ENCODE data around the gene CCL2. TPM values are rescaled to one million over a fixed set of nuclear protein-coding genes. Genes with fewer than 3 reads are reported as not detected.

The CCL2 gene
- total RNA-seq, 2 experiments from 2014 or later = not detected

DNA sequence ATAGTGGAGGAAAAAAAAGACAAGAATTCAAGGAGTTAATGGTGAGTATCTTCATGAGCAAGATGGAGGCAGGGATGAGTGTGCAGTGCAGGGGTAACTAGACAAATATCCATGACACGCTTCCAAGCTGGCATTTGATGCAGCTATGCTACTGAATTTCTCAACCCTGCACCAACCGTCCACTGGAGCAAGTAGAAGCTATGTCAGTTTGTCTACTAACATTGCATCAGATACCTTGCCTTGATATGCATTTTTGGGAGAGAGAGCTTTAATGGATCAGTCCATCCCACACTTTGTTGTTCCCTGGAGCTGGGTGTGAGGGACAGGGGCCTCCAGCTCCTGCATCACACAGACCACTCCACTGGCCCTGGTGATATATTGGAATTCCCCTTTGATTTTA is 46.9 kb downstream of the CCL2 start:
- Histone ChIP-seq H3K27ac (ENCODE audit: low read depth, low read length, poor library complexity, severe bottlenecking) (no peak overlapping the region), H4K20me1 (ENCODE audit: insufficient read depth, low read length) (no peaks in the 10 kb centered on the region), H3K36me3 (ENCODE audit: insufficient read depth, low read length) (no peaks in the 10 kb centered on the region), H3K79me2 (ENCODE audit: insufficient read depth, low read depth, low read length) (no peaks in the 10 kb centered on the region), H3K9me3 (ENCODE audit: low read length) (no peaks in the 10 kb centered on the region), H2AFZ (ENCODE audit: low read length) (no peak overlapping the region), H3K4me2 (ENCODE audit: low read length) (no peak overlapping the region), H3K4me3 (ENCODE audit: low read depth, low read length, poor library complexity, severe bottlenecking) (no peak overlapping the region), H3K4me1 (ENCODE audit: insufficient read depth, low read length, poor library complexity, severe bottlenecking) (no peaks in the 10 kb centered on the region), H3K9me2 (ENCODE audit: insufficient read depth, low read length) (no peaks in the 10 kb centered on the region)
- CTCF ChIA-PET (ENCODE audit: unreplicated experiment) = no interaction called here
- POLR2A ChIA-PET = no interaction called here
- TF ChIP-seq, protein P1, sequence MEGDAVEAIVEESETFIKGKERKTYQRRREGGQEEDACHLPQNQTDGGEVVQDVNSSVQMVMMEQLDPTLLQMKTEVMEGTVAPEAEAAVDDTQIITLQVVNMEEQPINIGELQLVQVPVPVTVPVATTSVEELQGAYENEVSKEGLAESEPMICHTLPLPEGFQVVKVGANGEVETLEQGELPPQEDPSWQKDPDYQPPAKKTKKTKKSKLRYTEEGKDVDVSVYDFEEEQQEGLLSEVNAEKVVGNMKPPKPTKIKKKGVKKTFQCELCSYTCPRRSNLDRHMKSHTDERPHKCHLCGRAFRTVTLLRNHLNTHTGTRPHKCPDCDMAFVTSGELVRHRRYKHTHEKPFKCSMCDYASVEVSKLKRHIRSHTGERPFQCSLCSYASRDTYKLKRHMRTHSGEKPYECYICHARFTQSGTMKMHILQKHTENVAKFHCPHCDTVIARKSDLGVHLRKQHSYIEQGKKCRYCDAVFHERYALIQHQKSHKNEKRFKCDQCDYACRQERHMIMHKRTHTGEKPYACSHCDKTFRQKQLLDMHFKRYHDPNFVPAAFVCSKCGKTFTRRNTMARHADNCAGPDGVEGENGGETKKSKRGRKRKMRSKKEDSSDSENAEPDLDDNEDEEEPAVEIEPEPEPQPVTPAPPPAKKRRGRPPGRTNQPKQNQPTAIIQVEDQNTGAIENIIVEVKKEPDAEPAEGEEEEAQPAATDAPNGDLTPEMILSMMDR (conservative IDR thresholded peaks at IDR 0.05; ENCODE audit: low read length) = no peak
- TF ChIP-seq EZH2phosphoT487 (IDR thresholded peaks at IDR 0.05; ENCODE audit: borderline replicate concordance, low read depth, low read length) = no peak
- DNase-seq (ENCODE audit: low spot score) = no peak
- no TSS peak for BruUV-seq (replicated peaks)
- intact Hi-C loops (cut with micrococcal nuclease; ENCODE audit: unreplicated experiment) = no loop called here

DNA sequence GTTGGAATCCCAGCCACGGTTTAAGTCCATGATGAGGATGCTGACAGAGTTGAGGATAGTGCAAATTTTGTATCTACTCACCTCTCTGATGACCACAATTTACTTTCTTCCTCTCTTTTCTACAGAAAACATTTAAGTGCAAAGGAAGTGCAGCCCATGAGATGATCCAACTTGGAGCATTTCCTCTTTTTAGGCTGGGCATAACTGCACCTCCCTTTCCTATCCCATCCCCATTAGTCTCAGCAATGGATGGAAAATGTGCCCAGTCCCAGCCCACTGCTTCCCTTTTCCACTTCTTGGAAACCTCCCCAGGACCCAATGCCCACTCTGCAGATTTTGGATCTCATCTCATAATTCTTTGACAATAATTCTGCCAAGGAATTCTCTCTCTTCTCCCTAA is 47.6 kb downstream of the CCL2 start:
- no TSS peak for BruUV-seq (replicated peaks)
- intact Hi-C loops (cut with micrococcal nuclease; ENCODE audit: unreplicated experiment) = no loop called here
- Histone ChIP-seq H4K20me1 (ENCODE audit: insufficient read depth, low read length) (no peaks in the 10 kb centered on the region), H3K36me3 (ENCODE audit: insufficient read depth, low read length) (no peaks in the 10 kb centered on the region), H3K4me1 (ENCODE audit: insufficient read depth, low read length, poor library complexity, severe bottlenecking) (no peaks in the 10 kb centered on the region), H3K4me3 (ENCODE audit: low read depth, low read length, poor library complexity, severe bottlenecking) (no peak overlapping the region), H3K9me3 (ENCODE audit: low read length) (no peaks in the 10 kb centered on the region), H3K9me2 (ENCODE audit: insufficient read depth, low read length) (no peaks in the 10 kb centered on the region), H3K4me2 (ENCODE audit: low read length) (no peak overlapping the region), H3K79me2 (ENCODE audit: insufficient read depth, low read depth, low read length) (no peaks in the 10 kb centered on the region), H3K27ac (ENCODE audit: low read depth, low read length, poor library complexity, severe bottlenecking) (no peak overlapping the region), H2AFZ (ENCODE audit: low read length) (no peak overlapping the region)
- DNase-seq (ENCODE audit: low spot score) = no peak
- POLR2A ChIA-PET = no interaction called here
- CTCF ChIA-PET (ENCODE audit: unreplicated experiment) = no interaction called here
- TF ChIP-seq, protein P1 (conservative IDR thresholded peaks at IDR 0.05; ENCODE audit: low read length) = no peak
- no peak for TF ChIP-seq EZH2phosphoT487 (IDR thresholded peaks at IDR 0.05; ENCODE audit: borderline replicate concordance, low read depth, low read length)

DNA sequence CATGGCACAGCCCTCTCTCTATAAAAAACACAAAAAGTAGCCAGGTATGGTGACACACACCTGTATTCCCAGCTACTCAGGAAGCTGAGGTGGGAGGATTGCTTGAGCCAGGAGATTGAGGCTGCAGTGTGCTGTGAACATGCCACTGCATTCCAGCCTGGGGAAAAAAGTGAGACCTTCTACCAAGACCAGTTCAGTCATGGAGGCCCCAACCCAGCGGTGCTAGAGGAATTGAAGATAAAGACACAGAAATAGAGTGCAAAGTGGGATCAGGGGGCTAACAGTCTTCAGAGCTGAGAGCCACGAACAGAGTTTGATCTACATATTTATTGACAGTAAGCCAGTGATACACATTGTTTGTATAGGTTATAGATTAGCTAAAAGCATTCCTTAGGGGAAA is 48.5 kb downstream of the CCL2 start:
- no peaks in the 10 kb centered on the region for H3K36me3 ChIP-seq (ENCODE audit: insufficient read depth, low read length)
- H3K4me2 ChIP-seq (ENCODE audit: low read length) = no peak overlapping the region
- intact Hi-C loops (cut with micrococcal nuclease; ENCODE audit: unreplicated experiment) = no loop called here
- TF ChIP-seq EZH2phosphoT487 (IDR thresholded peaks at IDR 0.05; ENCODE audit: borderline replicate concordance, low read depth, low read length) = no peak
- TF ChIP-seq, protein P1 (conservative IDR thresholded peaks at IDR 0.05; ENCODE audit: low read length) = no peak
- no peaks in the 10 kb centered on the region for H3K9me2 ChIP-seq (ENCODE audit: insufficient read depth, low read length)
- no peak for DNase-seq (ENCODE audit: low spot score)
- H4K20me1 ChIP-seq (ENCODE audit: insufficient read depth, low read length) = no peaks in the 10 kb centered on the region
- no peak overlapping the region for H3K27ac ChIP-seq (ENCODE audit: low read depth, low read length, poor library complexity, severe bottlenecking)
- no peak overlapping the region for H2AFZ ChIP-seq (ENCODE audit: low read length)
- POLR2A ChIA-PET = no interaction called here
- no peak overlapping the region for H3K4me3 ChIP-seq (ENCODE audit: low read depth, low read length, poor library complexity, severe bottlenecking)
- H3K79me2 ChIP-seq (ENCODE audit: insufficient read depth, low read depth, low read length) = no peaks in the 10 kb centered on the region
- no TSS peak for BruUV-seq (replicated peaks)
- CTCF ChIA-PET (ENCODE audit: unreplicated experiment) = no interaction called here
- no peaks in the 10 kb centered on the region for H3K9me3 ChIP-seq (ENCODE audit: low read length)
- H3K4me1 ChIP-seq (ENCODE audit: insufficient read depth, low read length, poor library complexity, severe bottlenecking) = no peaks in the 10 kb centered on the region

Data from OCI-LY7 (cell line).